ENCODE data around the gene TMED1. TPM values are rescaled to one million over a fixed set of nuclear protein-coding genes. Genes with fewer than 3 reads are reported as not detected.

Gene TMED1
- total and polyA plus RNA-seq, 2 experiments from 2014 or later, result 65.0 to 95.4 TPM

DNA sequence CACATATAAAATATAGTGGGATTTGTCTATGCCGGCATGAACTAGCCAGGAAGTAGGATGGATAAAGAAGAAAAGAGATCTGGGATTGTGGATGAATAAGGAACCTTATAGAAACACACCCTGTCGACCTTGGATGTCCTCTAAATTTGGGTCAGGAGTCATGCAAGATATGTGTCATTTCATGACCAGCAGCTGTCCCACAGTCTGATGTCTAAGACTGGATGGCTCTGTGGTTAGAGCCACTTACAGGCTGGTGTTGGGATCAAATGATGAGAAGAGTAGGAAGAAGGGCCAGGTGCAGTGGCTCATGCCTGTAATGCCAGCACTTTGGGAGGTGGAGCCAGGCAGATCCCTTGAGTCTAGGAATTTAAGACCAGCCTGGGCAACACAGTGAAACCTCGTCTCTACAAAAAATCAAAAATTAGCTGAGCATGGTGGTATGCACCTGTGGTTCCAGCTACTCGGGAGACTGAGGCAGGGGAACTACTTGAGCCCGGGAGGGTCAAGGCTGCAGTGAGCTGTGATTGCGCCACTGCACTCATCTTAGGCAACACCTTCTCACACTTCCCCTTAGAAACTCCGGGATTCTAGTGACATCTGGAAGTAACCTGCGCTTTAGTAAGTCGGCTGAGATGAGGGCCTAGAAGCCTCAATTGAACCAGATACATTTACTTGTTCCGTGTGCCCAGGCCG, 30.8 kb downstream of the TMED1 start:
- no peaks in the 10 kb centered on the region for H4K20me1 ChIP-seq (ENCODE audit: insufficient read depth, poor library complexity, severe bottlenecking)
- H3K4me1 ChIP-seq (ENCODE audit: insufficient read depth), result no peaks in the 10 kb centered on the region
- H3K4me2 ChIP-seq, result no peak overlapping the region
- no peaks in the 10 kb centered on the region for H3K36me3 ChIP-seq (replicated peaks; ENCODE audit: insufficient read depth, low read depth)
- H3K9me3 ChIP-seq (ENCODE audit: low read depth), result no peaks in the 10 kb centered on the region
- 95% methylated on average over 11 of the region's 11 CpGs for WGBS (ENCODE audit: low lambda C conversion rate, missing lambda C conversion rate)
- no peak overlapping the region for H3K27ac ChIP-seq
- no peaks in the 10 kb centered on the region for H3K9me2 ChIP-seq (replicated peaks; ENCODE audit: insufficient read depth)
- no peak for DNase-seq (ENCODE audit: low spot score)
- no peak overlapping the region for H2AFZ ChIP-seq
- no peaks in the 10 kb centered on the region for H3K79me2 ChIP-seq
- H3K4me3 ChIP-seq, result no peak overlapping the region
- no peak for TF ChIP-seq EZH2 (IDR thresholded peaks at IDR 0.05; ENCODE audit: borderline replicate concordance)
- TF ChIP-seq CTCF (IDR thresholded peaks at IDR 0.05; ENCODE audit: poor library complexity), result no peak
- no peak for TF ChIP-seq EZH2phosphoT487 (IDR thresholded peaks at IDR 0.05; ENCODE audit: low read depth, severe bottlenecking, unreplicated experiment)
- H3K27me3 ChIP-seq, result no peaks in the 10 kb centered on the region

- no peak for DNase-seq (ENCODE audit: low spot score)
- no peaks in the 10 kb centered on the region for H3K4me1 ChIP-seq (ENCODE audit: insufficient read depth)
- H3K27ac ChIP-seq, result no peak overlapping the region
- H3K4me3 ChIP-seq, result no peak overlapping the region
- H3K9me3 ChIP-seq (ENCODE audit: low read depth), result no peaks in the 10 kb centered on the region
- WGBS (ENCODE audit: low lambda C conversion rate, missing lambda C conversion rate), result 99% methylated on average over 9 of the region's 9 CpGs
- H3K27me3 ChIP-seq, result no peaks in the 10 kb centered on the region
- no peaks in the 10 kb centered on the region for H3K36me3 ChIP-seq (replicated peaks; ENCODE audit: insufficient read depth, low read depth)
- no peak overlapping the region for H2AFZ ChIP-seq
- H3K4me2 ChIP-seq, result no peak overlapping the region
- no peaks in the 10 kb centered on the region for H4K20me1 ChIP-seq (ENCODE audit: insufficient read depth, poor library complexity, severe bottlenecking)
- no peaks in the 10 kb centered on the region for H3K79me2 ChIP-seq
- TF ChIP-seq EZH2 (IDR thresholded peaks at IDR 0.05; ENCODE audit: borderline replicate concordance) (no peak), EZH2phosphoT487 (IDR thresholded peaks at IDR 0.05; ENCODE audit: low read depth, severe bottlenecking, unreplicated experiment) (no peak)
- H3K9me2 ChIP-seq (replicated peaks; ENCODE audit: insufficient read depth), result no peaks in the 10 kb centered on the region
Observed at GRCh38 chr19:10803252-10803651, 32.8 kb downstream of the TMED1 start.

DNA sequence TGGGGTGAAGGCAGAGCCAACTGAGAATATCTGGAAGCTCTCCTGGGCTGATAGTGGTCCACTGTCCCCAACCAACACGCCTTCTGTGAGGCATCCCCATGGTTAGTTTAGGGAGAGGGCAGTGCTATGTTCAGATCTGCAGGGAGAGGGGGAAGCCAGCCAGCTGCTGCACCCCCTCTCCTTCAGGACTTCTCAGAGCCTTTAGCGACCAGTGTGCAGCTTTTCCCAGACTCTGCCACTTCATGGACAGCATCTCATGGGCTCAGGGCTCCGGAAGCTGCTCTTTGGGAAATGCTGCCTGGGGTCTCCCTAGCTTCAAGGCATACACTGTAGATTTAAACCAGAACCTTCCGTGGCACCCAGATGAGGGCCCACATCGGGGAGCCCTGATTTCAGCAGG, 33.5 kb downstream of the TMED1 start:
- H3K4me3 ChIP-seq, result no peak overlapping the region
- H3K79me2 ChIP-seq, result no peaks in the 10 kb centered on the region
- TF ChIP-seq EZH2 (IDR thresholded peaks at IDR 0.05; ENCODE audit: borderline replicate concordance), result no peak
- H3K27ac ChIP-seq, result no peak overlapping the region
- H2AFZ ChIP-seq, result no peak overlapping the region
- no peaks in the 10 kb centered on the region for H3K36me3 ChIP-seq (replicated peaks; ENCODE audit: insufficient read depth, low read depth)
- no peaks in the 10 kb centered on the region for H3K4me1 ChIP-seq (ENCODE audit: insufficient read depth)
- WGBS (ENCODE audit: low lambda C conversion rate, missing lambda C conversion rate), result 100% methylated on average over 5 of the region's 5 CpGs
- no peak for DNase-seq (ENCODE audit: low spot score)
- H4K20me1 ChIP-seq (ENCODE audit: insufficient read depth, poor library complexity, severe bottlenecking), result no peaks in the 10 kb centered on the region
- H3K4me2 ChIP-seq, result no peak overlapping the region
- H3K9me3 ChIP-seq (ENCODE audit: low read depth), result no peaks in the 10 kb centered on the region
- no peaks in the 10 kb centered on the region for H3K9me2 ChIP-seq (replicated peaks; ENCODE audit: insufficient read depth)
- H3K27me3 ChIP-seq, result no peaks in the 10 kb centered on the region

GRCh38 chr19:10800488-10800887, 35.5 kb downstream of the TMED1 start:
- Histone ChIP-seq H3K9me2 (replicated peaks; ENCODE audit: insufficient read depth) (no peaks in the 10 kb centered on the region), H3K9me3 (ENCODE audit: low read depth) (no peaks in the 10 kb centered on the region), H3K27me3 (no peaks in the 10 kb centered on the region), H3K4me1 (ENCODE audit: insufficient read depth) (no peaks in the 10 kb centered on the region), H3K4me2 (no peak overlapping the region), H3K27ac (no peak overlapping the region), H2AFZ (no peak overlapping the region), H3K4me3 (no peak overlapping the region), H4K20me1 (ENCODE audit: insufficient read depth, poor library complexity, severe bottlenecking) (no peaks in the 10 kb centered on the region), H3K36me3 (replicated peaks; ENCODE audit: insufficient read depth, low read depth) (no peaks in the 10 kb centered on the region), H3K79me2 (no peaks in the 10 kb centered on the region)
- TF ChIP-seq EZH2phosphoT487 (IDR thresholded peaks at IDR 0.05; ENCODE audit: low read depth, severe bottlenecking, unreplicated experiment), result no peak
- TF ChIP-seq EZH2 (IDR thresholded peaks at IDR 0.05; ENCODE audit: borderline replicate concordance), result no peak
- no peak for TF ChIP-seq CTCF (IDR thresholded peaks at IDR 0.05; ENCODE audit: poor library complexity)
- no peak for DNase-seq (ENCODE audit: low spot score)
- WGBS (ENCODE audit: low lambda C conversion rate, missing lambda C conversion rate), result 93% methylated on average over 9 of the region's 9 CpGs
